Stimulated activated CD4-positive, alpha-beta T cell treated with anti-CD3 and anti-CD28 coated beads, Interleukin-4, amount 100 ng/mL, for 24 hours (primary cell): ENCODE results near the gene LSM11.
A peak's percentile ranks its signal among the peaks of the same experiment; 100 is the strongest.

Experiments used
- DNase-seq: peaks from one replicate; pipeline ENCODE4 v3.0.0-alpha.2; 2020

LSM11 gene

GRCh38 chr5:157778121-157778805 is 34.8 kb downstream of the LSM11 start:
- no peak for DNase-seq

GRCh38 chr5:157779221-157779620 is 35.7 kb downstream of the LSM11 start:
- DNase-seq = no peak

GRCh38 chr5:157785801-157786200 is 42.3 kb downstream of the LSM11 start:
- no peak for DNase-seq

- DNase-seq = peak; percentile 9
Measured at GRCh38 chr5:157793301-157793700, 49.8 kb downstream of the LSM11 start.

GRCh38 chr5:157799578-157799977 is 56.1 kb downstream of the LSM11 start:
- no peak for DNase-seq

GRCh38 chr5:157800137-157800536 is 56.6 kb downstream of the LSM11 start:
- no peak for DNase-seq

GRCh38 chr5:157802736-157803135 is 59.2 kb downstream of the LSM11 start:
- DNase-seq = no peak

GRCh38 chr5:157808043-157808442 is 64.5 kb downstream of the LSM11 start:
- DNase-seq = no peak
